Gastrocnemius medialis (tissue), 4 donors: Measurements from ENCODE around the gene CLSTN2.

Experiments used
- CTCF ChIP-seq, 5 experiments: fragments of 450-650 bp in 3 of 5; fragments of 200-600 bp in 2 of 5; sonication (generic) in 2 of 5; IDR thresholded peaks in 4 of 5; conservative IDR thresholded peaks in 1 of 5; 1 replicate in 4 of 5; 2 replicates in 1 of 5; pipeline ENCODE4 v1.5.1; 2016 to 2019; ENCODE audit warnings: antibody characterized with exemption in 5 of 5, mild to moderate bottlenecking in 3 of 5, moderate library complexity in 3 of 5
- POLR2A ChIP-seq, 2 donors: fragments of 450-650 bp; IDR thresholded peaks; one replicate each; pipeline ENCODE4 v1.6.1; 2017; ENCODE audit warnings: antibody characterized with exemption in 2 of 2, mild to moderate bottlenecking in 2 of 2, moderate library complexity in 2 of 2

DNA sequence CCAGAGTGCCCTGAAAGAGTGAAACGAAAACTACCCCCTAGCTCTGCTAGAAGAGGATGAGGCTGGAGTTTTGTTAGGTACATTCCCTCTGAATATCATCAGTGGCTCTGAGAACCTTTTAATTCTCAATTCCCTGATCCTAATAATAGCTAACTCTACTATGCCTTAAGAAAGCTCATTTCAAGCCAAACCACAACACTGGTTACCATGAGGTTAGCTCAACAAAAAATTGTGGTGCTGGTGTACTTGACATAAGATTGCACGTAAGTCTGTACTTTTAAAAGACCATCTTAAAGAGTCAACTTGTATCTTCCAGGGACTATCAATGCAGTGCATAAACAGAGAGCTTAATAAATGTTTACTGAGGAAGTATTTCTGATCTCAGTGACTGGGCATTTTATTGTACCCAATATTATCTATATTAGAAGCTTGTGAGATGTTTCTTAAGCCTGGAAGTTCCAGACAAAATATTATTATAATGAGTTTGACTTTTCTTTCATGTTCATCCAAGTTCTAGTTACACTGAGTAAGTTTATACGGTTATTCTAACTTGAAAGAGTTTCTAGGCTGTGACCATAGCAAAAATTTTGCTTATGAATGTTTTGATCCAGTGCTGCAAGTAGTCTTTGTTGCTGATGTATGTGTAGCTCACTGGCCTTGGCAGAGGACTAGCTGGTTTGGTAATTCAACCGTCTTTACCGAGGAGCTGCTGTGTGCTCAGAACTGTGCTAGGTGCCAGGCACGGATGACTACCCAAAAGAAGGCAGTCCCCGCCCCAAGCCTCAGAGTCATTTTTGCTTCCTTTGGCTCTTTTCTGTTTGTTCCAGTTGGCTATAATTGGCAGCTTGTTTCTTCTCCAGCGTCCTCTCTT lies 408.5 kb downstream of the CLSTN2 start:
- TF ChIP-seq CTCF (IDR thresholded peaks at IDR 0.05 in 4 of 5, conservative IDR thresholded peaks at IDR 0.05 in 1 of 5), result no peak
- TF ChIP-seq POLR2A (IDR thresholded peaks at IDR 0.05), result no peak
